GM20000 (cell line): ENCODE data around the gene TMEM209.

Source experiments
- DNase-seq: peaks from one replicate; pipeline ENCODE4 v3.0.0; 2012; ENCODE audit warnings: low spot score
- TF ChIP-seq, protein P1 (sequence below): IDR thresholded peaks from 2 replicates; pipeline ENCODE4 v1.5.1; 2012; ENCODE audit warnings: mild to moderate bottlenecking, control low read depth; ENCODE audit errors: extremely low read depth, missing control alignments

TMEM209 gene

GRCh38 chr7:130144312-130145171, 60.7 kb downstream of the TMEM209 start:
- DNase-seq, result no peak
- TF ChIP-seq, protein P1, sequence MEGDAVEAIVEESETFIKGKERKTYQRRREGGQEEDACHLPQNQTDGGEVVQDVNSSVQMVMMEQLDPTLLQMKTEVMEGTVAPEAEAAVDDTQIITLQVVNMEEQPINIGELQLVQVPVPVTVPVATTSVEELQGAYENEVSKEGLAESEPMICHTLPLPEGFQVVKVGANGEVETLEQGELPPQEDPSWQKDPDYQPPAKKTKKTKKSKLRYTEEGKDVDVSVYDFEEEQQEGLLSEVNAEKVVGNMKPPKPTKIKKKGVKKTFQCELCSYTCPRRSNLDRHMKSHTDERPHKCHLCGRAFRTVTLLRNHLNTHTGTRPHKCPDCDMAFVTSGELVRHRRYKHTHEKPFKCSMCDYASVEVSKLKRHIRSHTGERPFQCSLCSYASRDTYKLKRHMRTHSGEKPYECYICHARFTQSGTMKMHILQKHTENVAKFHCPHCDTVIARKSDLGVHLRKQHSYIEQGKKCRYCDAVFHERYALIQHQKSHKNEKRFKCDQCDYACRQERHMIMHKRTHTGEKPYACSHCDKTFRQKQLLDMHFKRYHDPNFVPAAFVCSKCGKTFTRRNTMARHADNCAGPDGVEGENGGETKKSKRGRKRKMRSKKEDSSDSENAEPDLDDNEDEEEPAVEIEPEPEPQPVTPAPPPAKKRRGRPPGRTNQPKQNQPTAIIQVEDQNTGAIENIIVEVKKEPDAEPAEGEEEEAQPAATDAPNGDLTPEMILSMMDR, result no peak

GRCh38 chr7:130143986-130144311, 61.3 kb downstream of the TMEM209 start:
- TF ChIP-seq, protein P1, result no peak

GRCh38 chr7:130143334-130143732, 61.9 kb downstream of the TMEM209 start:
- TF ChIP-seq, protein P1, result no peak
- no peak for DNase-seq

More at GRCh38 chr7:130143986-130144311, 61.3 kb downstream of the TMEM209 start:
- no peak for DNase-seq

GRCh38 chr7:130142654-130143333, 62.4 kb downstream of the TMEM209 start:
- no peak for DNase-seq
- TF ChIP-seq, protein P1, result no peak

GRCh38 chr7:130141884-130142653, 63.1 kb downstream of the TMEM209 start:
- peak; percentile 43 for DNase-seq
- TF ChIP-seq, protein P1, result no peak

- TF ChIP-seq, protein P1, result no peak
- peak; percentile 74 for DNase-seq
Observed at GRCh38 chr7:130141161-130141883, 63.9 kb downstream of the TMEM209 start.
